ENCODE results near the gene TPT1. TPM values are rescaled to one million over a fixed set of nuclear protein-coding genes. Genes with fewer than 3 reads are reported as not detected.
"Not testable (repeated sequence)": the region's sequence is repeated elsewhere in the genome, so short reads cannot be mapped to it uniquely, and the experiment has no call there.

TPT1 gene
- total RNA-seq, 1 donor: 2,345 TPM

DNA sequence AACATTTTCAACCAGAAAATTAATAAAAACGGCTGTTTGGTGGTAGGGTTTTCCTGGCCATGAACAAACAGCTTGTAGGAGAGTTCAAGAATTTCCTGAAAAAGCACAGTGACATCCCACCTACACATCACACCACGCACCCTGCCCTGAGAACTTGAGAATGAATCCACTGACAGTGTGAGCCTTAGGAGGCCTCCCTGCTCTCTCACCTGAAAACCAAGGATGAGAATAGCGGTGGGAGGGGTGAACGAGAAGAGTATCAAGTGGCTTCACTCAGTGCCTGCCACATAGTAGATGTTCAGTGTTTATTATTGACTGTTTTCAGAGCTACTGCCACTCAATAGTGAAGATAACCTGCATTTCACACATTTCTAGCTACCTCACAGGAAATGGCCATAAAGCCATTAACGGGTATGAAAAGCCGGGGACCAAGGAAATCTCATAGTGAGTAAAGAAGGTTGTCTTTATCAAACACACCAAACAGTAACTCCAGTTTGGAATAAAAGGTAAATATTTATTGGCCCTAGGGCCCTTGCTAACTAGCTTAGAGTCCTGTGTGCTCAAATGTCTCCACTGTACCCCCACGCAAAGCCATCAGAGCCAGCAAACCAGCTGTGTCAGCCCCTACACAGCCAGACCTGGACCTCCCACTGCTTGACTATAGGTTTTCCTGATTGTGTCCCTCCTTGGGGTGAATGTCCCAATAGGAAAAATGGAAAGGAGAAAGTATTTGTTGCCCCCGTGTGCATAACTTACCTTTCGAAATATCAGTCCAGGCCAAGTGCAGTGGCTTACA, 40.6 kb downstream of the TPT1 start:
- DNase-seq (ENCODE audit: low read depth): no peak
- no peak overlapping the region for H3K4me3 ChIP-seq (ENCODE audit: low read depth, low read length)
- TF ChIP-seq, protein P1, sequence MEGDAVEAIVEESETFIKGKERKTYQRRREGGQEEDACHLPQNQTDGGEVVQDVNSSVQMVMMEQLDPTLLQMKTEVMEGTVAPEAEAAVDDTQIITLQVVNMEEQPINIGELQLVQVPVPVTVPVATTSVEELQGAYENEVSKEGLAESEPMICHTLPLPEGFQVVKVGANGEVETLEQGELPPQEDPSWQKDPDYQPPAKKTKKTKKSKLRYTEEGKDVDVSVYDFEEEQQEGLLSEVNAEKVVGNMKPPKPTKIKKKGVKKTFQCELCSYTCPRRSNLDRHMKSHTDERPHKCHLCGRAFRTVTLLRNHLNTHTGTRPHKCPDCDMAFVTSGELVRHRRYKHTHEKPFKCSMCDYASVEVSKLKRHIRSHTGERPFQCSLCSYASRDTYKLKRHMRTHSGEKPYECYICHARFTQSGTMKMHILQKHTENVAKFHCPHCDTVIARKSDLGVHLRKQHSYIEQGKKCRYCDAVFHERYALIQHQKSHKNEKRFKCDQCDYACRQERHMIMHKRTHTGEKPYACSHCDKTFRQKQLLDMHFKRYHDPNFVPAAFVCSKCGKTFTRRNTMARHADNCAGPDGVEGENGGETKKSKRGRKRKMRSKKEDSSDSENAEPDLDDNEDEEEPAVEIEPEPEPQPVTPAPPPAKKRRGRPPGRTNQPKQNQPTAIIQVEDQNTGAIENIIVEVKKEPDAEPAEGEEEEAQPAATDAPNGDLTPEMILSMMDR (IDR thresholded peaks at IDR 0.05; ENCODE audit: insufficient read depth, low read depth, low read length): no peak

DNA sequence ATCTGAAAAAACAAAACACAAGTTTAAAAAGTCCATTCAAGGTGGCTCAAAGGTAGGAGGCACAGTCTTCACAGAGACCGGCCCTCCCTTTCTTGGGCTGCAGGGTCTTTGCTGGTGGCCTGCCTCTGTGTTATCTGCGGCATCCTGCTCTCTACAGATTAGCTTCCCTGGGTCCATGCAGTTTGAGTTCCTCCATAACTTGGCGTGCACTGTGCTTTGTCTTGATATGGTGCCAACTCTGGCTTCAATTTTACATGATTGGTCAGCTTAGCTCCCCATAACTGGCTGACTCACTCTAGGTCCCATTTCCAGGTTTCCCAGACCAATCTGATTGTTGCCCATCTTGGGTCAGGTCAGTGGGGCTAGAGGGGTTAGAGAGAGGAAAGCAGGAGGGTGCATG, 41.8 kb downstream of the TPT1 start:
- TF ChIP-seq, protein P1 (IDR thresholded peaks at IDR 0.05; ENCODE audit: insufficient read depth, low read depth, low read length): no peak
- no peak for DNase-seq (ENCODE audit: low read depth)

DNA sequence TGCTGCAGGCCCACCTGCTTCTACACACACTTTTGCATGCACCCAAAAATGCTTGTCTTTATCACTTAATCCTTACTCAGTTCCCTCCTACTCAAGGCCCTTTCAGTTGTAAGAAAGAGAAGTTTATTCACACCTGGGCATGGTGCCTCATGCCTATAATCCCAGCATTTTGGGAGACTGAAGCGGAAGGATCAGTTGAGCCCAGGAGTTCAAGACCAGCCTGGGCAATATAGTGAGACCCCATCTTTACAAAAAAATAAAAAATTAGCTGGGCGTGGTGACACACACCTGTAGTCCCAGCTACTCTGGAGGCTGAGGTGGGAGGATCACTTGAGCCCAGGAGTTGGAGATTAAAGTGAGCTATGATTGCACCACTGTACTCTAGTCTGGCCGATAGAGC, 42.4 kb downstream of the TPT1 start:
- not testable (repeated sequence) for H3K4me3 ChIP-seq (ENCODE audit: low read depth, low read length); DNase-seq (ENCODE audit: low read depth)

More for the DNA sequence above, 41.8 kb downstream of the TPT1 start:
- H3K4me3 ChIP-seq (ENCODE audit: low read depth, low read length): no peak overlapping the region

DNA sequence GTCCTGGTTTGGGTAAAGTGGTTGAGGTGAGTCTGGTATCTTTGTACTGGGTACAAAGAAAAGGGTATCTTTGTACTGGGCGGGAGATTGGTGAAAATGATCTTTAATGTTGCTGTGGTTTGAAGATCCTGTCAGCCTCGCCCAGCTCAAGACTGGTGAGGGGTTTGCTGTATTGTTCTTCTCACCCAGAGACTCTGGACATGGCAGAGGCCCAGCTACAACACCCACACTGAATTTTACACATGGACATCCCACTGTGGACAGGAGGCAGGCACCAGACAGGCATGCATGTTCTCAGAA, 42.8 kb downstream of the TPT1 start:
- TF ChIP-seq, protein P1 (IDR thresholded peaks at IDR 0.05; ENCODE audit: insufficient read depth, low read depth, low read length): no peak
- H3K4me3 ChIP-seq (ENCODE audit: low read depth, low read length): no peak overlapping the region
- no peak for DNase-seq (ENCODE audit: low read depth)

DNA sequence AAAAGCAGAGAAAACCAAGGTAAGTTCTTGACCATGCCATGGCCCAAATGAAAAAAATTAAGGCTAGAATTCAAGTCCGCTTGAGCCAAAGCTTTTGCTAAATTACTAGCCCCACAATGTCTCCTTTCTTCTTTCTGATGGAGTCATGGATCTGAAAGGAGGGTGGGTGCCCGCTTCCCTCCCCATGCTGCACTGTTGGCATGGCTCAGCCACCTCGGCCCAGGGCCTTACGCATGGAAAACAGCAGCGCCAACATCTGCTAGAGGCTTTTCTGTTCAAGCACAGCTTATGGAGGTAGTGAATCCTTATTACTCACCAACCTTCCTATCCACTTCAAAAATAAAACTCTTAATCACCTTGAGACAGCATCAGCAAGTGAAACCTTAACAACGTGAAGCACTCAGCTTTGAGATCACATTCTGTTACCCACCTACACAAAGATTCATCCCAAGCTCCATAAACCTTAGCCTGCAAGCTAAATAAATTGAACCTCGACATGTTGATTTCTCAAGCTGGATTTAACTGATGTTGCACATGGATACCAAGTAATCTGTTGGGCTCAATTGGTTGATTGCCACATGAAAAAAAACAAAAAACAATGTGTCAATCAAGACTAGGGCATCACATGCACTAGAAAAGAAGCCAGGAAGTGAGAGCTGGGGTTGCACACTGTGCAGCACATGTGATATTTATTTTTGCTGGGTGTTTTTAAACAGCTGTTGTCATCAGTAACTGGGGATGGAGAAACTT, 43.4 kb downstream of the TPT1 start:
- TF ChIP-seq, protein P1 (IDR thresholded peaks at IDR 0.05; ENCODE audit: insufficient read depth, low read depth, low read length): no peak
- DNase-seq (ENCODE audit: low read depth): no peak
- H3K4me3 ChIP-seq (ENCODE audit: low read depth, low read length): no peak overlapping the region

DNA sequence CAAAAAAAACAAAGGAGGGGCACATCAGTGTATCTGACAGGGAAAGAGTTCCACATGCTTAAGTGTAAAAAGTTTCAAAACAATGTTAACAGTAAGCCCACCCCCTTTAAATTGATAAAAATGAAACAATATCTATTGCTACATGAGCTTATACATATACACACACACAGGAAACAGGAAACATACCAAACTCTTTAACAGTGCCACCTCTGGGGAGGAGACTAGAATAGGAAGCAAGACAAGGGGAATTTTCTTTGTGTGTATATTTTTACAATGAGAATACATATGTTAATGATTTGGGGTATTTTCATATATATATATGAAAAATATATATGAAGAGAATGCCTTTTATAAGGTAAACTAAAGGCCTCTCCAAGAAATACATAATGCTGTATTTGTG, 44.7 kb downstream of the TPT1 start:
- TF ChIP-seq, protein P1 (IDR thresholded peaks at IDR 0.05; ENCODE audit: insufficient read depth, low read depth, low read length): no peak
- DNase-seq (ENCODE audit: low read depth): no peak
- H3K4me3 ChIP-seq (ENCODE audit: low read depth, low read length): no peak overlapping the region

DNA sequence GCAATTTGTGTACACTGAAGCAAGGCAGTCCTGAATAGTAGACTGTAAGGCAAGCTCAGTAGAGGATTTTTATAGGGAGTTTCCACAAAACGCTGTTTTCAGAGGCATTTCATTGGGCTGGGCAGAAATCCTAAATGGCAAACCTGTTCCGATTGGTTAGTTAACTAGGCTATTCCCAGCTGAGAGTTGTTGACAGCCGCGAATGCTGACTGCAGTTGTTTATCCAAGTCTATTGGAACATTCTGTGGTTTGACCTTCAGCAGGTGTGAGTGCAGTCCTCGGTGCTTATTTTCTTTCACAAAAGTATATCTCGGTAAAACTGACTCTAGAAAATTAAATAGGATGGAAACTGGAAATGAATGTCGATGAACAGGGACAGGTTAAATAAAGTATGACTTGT, 45.4 kb downstream of the TPT1 start:
- no peak overlapping the region for H3K4me3 ChIP-seq (ENCODE audit: low read depth, low read length)
- peak; percentile 47 for DNase-seq (ENCODE audit: low read depth)
- TF ChIP-seq, protein P1 (IDR thresholded peaks at IDR 0.05; ENCODE audit: insufficient read depth, low read depth, low read length): no peak

All from fibroblast of villous mesenchyme (primary cell).